HG02759 (cell line): ENCODE results near the gene ITGBL1.

Source experiments
- ATAC-seq: cut with Tn5 transposase; IDR thresholded peaks from one replicate; pipeline ENCODE4 v1.9.1; 2021; ENCODE audit warnings: mild to moderate bottlenecking, moderate library complexity; ENCODE audit not compliant: unreplicated experiment

Gene ITGBL1

DNA sequence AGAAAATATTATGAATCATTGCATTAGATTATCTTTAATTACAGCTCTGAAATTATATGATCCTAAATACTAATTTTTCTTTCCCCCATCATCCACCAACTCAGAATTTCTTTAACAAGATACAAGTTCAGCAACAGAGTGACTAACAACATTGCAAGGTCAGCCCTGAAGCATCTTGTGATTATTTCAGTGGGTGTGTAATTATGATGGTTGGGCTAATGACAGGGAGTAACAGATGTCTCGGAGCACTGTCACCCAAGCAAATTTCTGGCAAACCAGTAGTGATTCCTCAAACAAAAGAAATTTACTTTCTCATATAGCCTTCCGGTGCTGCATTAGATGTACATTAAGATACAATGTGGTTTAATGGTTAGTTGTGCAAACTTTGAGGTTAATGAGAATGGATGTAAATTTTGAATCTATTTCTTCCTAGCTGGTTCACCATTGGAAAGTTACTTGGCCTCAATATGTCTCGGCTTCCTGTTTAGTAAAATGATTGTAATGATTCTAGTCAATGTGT lies 238.9 kb downstream of the ITGBL1 start:
- no peak for ATAC-seq

DNA sequence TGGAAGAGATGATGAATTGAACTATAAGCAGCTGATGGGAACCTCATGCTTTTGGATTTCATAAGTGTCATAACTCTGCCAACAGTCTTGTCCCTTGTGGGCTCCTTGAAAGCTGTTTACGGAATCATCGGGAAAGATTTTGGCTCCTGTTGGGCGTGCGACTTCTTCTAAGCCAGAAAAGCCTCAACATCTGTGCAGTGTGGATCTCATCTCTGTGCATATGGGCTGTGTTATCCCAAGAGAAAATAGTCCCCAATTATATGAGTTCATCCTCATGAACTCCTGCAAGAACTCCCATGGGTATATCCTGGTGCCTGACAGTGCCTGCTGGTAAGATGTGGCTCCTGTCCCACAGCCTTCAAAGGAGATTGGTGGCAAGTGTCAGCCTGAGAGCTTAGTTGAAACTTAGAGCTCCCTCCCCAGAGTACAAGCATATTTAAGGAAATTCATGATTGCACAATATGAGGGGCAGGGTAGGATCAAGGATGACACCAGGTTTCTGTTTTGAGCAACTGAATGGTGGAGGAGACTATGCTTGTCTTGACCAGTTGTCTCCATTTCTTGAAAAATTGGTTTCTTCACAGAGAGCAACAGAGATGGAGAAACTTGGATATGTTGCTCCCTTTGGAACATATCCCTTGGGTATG lies 243.5 kb downstream of the ITGBL1 start:
- ATAC-seq: no peak

DNA sequence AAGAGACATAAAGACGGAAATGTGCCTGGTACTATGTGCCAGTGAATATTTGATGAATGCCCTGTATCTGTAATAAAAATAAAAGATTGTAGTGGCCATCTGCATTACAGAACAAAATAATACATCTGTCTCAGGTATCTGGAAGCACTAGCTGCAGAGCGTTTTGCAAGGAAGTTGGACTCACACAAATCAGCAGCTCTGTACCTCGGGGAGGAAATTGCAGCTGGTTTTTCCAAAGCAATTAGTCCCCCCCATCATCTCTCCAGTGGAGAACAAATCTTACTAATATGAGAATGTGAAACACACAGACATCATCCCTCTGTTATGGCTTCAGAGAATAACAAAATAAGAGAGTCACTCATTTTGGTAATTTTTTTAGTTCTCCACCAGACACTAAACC lies 245.3 kb downstream of the ITGBL1 start:
- ATAC-seq: no peak

DNA sequence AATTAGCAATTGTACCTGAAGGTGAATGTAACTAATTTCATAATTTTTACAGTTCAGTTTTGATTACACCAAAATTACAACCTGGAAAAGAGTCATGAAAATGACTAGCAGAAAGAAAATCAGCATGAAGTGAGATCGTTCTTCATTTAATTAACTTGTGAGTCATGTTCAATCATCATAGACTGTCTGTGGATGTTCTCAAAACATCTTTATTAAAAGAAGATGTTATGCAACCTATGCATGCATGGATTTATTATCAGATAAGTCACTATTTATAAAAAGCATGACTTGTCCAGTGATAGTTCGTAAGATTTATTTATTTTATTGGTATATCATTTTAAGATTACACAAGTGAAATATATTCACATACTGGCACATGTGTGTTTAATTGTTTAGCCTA lies 245.9 kb downstream of the ITGBL1 start:
- no peak for ATAC-seq

DNA sequence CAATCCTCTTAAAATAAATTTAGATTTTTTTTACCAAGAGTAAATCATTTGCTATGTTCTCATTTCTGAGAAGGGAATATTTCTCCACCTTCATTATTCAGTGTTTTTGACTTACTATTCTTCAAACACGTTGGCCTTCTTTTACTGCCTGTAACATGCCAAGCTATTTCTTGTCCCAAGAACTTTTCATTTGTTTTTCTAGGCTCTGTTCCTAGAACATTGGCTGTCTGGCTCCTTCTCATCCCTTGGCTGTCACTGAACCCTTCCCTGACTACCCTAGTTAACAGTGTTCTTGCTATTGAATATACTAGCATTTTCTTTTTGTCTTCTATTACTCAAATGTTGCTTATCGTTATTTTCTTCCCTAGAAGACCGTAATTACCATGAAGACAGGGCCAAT lies 248.1 kb downstream of the ITGBL1 start:
- ATAC-seq: no peak

DNA sequence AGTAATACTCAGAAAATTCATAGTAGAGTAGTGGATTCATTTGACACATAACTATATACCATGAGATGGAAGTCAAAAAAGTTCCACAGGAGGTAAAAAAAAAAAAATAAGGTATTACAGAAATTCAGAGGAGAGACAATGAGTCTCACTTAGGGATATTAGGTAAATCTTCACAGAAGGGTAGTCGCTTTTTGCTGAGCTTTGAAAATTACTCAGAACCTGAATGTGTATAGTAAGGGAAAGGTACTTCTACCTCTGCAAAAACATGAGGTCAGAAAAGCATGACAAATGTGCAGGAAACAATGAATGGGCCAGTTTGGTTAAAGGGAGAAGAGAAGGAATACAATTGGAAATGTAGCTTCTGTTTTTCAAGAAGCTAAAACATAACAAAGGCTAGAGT lies 250.6 kb downstream of the ITGBL1 start:
- ATAC-seq: no peak

DNA sequence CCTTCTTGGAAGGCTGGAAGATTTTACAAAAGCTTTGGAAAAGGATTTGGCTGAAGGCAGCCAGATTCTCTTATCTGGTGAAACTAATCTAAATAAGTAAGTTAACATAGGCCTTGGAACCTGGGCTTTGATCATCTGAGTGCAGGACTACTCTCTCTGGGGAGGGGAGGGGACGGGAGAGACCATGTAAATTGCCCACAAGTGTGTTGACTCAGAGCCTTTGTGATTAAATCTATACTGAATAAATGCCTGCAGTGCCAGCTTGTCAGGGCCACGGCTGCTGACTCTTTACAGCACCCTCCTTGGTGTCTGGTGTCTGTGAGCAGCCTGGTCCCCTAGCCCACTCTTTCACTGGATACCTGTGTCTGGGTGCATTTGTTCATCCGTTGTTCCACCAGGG lies 251.4 kb downstream of the ITGBL1 start:
- no peak for ATAC-seq

DNA sequence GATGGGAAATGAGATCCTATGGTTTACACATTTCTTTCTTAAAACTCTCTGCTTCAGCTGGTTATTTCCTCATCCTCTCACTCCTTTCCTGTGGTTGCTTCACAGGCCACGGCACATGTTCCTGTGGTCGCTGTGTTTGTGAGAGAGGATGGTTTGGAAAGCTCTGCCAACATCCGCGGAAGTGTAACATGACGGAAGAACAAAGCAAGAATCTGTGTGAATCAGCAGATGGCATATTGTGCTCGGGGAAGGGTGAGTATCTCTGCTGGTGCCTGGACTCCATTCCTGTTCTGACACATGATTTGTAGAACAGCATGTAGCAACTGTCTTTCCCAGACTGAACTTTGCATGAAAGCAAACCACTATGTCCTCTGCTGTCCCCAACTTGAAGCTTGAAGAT lies 254.2 kb downstream of the ITGBL1 start:
- ATAC-seq: no peak

DNA sequence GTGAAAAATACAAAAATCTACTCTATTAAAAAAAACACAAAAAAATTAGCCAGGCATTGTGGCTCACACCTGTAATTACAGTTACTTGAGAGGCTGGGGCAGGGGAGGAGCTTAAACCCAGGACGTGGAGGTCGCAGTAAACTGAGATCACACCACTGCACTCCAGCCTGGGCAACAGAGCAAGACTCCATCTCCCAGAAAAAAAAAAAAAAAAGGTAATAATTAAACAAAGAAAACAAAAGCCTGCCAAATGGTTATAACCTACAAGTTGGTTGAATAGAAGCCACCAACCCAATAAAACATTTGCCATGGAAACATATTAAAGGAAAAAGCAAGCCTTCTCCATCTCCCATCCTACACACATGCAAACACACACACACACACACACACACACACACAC lies 255.2 kb downstream of the ITGBL1 start:
- no peak for ATAC-seq

DNA sequence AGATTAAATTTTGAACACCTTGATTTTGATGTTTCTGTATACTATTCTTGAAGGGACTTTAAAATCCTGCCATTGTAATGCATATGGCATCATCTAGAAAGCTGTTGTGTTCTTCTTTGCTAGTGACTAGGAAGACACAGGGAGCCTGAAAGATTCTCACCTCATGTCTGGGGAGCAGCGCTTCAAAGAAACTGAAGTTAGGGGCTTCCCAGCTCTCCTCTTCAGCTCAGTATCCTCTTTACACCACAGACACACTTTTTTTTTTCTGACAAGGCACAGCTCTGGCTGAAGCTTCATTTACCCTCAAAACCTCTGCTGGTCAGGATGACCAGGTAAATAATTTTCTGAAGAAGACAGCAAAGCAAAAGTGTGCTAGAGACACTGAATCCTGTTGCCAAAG lies 255.6 kb downstream of the ITGBL1 start:
- ATAC-seq: no peak

DNA sequence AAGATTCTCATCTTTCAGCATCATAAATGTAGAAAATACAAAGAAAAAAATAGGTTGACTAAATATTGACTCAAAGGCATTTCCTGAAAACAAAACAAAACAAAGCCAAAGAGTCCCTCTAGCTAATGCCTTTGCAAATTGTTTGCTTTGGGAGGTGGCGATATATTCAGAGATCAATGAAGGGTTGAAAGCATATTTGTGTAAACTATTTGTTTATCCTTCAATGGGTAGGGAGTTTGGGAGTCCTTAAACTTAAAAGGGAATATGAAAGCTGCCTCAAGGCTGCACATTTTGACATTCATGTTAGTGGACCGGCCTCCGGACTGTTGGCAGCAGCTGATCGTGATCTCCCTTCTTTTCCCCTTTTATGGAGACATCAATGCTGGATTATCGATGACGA lies 257.5 kb downstream of the ITGBL1 start:
- no peak for ATAC-seq

DNA sequence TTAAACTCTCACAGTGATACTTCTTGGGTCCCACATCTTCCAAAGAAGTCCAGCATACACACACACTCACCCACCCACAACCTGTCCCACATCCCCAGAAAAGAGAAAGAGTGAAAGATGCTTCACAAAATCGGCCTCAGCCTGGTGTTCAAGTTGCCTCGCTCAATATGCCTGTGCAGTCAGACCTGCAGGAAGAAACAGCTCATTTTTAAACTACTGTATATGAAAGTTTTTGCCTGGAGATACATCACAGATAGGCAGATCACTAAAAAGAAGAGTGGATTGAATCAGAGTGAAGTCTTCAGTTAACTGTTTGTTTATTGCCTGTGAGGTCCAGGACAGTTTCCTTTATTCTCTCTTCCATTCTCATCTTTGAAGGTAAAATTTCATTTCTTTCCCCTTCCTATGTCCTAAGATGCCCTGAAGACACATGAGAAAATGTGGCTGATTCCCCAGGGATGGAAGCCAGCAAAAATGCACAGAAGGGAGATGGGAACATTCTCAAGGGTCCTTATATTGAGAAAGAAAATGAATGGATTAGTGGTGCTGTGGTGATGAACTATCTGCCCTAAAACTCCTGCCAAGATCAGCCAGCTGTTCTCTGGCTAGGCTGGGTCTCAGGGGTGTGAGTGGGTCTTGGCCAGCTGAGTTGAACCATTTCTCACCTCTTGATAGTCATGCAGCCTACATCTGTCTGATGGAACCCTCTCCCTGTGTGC lies 259.0 kb downstream of the ITGBL1 start:
- ATAC-seq: no peak

DNA sequence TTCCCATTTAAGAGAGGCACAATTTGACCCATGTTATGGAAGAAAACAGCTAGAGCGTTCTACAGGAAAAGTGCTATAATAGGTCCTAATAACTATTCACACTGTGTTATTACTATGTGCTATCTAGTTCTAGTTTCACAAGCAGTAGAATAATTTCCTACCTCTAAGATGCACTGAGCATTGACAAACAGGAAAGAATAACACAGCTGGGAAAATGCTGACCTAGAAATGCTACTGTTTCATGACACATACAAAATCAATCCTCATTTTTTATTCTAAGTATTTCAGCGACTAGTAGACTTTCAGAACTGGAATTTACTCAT lies 259.5 kb downstream of the ITGBL1 start:
- ATAC-seq: no peak

DNA sequence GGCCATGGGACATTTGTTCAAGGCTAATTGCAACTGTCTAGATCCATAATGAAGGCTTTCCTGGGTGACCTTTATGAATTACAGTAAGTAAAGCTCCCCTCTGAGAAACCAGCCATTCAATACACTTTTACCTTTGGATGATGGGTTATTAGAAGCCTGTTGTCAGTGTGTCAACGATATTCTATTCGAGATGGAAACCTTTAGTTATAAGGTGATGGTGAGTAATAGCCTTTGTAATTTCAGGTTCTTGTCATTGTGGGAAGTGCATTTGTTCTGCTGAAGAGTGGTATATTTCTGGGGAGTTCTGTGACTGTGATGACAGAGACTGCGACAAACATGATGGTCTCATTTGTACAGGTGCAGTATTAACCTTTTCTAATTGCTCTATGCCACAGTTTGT lies 261.7 kb downstream of the ITGBL1 start:
- no peak for ATAC-seq

DNA sequence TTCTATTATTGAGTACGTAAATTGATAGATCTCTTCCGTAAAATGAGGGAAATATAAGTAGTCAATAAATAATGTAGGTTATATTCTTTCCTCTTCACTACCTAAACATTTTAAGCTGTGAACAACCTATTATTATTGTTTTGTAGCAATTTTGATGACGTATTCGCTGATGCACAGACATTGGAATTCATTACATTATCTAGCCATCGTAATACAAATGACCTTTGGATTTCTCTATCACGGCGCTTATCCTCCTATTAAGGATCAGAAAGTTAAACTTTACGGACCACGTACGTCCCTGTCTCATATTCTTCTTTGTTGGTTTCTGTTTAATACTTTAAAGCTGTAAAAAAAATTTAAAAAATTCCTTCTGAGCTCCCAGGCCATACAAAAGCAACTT lies 264.9 kb downstream of the ITGBL1 start:
- ATAC-seq: no peak

DNA sequence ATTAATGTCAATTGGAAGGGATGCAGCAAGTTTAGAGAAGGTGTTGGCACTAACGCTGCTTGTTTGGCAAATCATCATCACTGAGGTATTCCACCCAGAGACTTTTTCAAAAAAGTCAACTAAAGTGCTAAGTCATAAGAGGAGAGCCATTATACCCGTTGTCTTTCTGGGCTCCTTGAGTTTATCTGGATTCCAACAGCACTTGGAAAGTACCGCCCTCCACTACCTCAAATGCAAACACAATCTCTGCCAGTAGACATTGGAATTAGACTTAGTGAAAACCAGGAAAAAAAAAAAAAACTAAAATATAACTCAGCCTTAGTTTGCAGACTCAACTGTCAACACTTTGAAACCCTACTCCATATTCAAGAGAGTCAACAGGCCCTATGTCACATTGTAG lies 266.0 kb downstream of the ITGBL1 start:
- ATAC-seq: no peak

DNA sequence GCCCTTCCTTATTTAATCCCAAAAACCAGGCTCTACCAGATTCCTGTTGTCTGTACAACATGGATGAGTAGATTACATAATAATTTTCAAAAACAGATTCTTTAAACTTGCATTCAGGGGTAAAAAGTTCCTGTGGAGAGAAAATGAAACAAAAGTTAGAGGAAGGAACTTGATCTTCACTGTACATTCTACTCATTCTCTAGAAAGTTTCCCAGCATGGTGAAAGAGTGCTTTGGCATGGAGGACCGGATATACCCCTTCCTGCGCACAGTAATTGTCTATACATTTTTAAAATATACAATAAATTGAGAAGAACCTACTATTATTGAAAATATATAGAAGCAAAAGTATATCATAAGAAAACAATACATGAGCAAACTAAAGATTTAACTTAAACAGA lies 274.2 kb downstream of the ITGBL1 start:
- ATAC-seq: no peak

DNA sequence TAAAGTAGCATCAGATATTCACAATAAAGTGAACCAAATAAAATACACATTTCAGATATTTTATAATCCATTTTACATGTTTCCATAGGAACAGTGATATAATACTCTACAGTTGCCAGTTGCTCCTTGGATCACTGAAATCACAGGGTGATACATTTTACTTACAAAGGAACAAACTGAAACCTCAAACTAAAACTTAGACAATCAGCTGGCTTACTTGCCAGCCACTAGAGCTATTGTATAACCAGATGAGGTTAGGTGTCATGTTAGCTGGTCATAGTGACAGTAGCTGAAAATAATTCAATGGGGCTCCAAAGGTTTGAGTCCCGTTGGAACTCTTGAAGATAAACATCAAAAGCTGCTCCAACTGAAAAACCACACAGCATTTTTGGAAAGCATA lies 274.6 kb downstream of the ITGBL1 start:
- no peak for ATAC-seq

DNA sequence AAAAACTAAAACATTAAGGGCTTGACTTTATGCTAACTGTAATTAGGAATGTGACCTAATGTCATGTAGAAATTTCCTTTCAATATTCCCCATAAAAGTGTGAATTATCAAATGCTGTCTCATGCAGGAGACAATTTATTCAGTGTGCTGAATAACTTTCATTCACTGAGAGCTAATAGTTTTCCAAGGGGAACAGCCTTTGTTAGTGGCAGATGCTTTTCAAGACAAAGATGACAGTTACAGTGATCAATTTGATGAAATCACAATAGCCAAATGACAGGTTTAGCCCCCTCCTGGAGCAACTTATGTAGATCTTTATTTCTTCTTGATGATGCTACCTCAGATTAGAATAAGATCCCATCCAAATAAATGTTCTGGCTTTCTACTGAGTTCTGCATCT lies 275.5 kb downstream of the ITGBL1 start:
- no peak for ATAC-seq

DNA sequence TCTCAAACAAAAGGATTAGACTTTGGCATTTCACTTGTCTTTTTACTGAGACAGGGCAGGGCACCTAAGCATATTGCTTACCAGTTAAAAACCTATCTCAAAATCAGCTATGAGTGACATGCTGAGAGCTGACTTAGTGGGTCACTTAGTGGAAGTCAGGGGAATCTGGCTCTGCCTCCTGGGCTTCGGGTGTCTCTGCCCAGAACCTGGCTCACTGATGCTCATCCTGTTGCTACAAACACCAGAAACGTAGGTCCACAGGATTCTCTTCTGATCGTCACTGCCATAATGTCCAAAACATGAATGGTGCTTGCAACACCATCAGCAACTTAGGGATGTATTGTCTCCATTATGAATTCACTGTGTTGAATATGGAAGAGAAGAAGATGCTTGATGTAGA lies 276.1 kb downstream of the ITGBL1 start:
- no peak for ATAC-seq

DNA sequence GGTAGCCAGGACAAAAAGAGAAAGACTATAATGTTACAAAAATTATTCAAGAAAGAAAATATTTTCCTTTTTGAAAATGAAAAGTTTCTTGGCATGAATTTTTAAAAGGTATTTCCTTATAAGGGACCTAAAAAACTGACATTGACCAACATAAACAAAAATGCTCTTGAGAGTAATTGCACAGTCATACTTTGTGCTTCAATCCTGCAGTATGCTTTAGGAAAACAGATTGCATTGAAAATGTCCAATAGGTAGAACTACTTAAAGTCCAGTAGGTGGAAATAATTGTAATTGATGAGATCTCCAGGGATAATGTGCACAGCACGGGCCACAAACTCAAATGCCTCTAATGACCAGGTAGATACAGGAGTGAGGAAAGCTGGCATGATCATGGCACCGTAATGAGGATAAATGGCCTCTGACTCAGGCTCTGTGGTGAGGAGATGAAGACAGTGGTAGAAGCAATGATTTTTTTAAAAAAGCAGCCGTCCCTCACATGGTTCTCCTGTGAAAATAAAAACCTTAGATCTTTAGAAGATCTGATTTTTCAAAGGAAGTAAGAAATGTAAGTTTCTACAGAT lies 278.0 kb downstream of the ITGBL1 start:
- ATAC-seq: no peak

DNA sequence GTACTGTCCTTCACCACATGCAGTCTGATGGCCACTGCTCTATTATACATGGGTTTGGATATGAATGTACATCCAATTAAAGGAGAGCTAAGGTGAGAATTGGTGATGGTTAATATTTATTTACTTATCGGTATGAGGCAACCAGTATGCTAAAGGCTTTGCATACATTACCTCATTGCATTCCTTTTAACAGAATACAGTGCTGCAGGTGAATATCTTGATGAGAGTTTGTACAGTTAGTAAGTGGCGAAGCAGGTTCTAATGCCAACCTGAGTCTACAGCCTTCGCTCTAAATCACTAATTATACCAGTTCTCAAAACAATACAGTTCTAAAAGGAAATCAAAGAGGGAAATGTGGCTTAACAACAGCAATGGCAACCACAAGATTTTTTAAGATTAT lies 284.1 kb downstream of the ITGBL1 start:
- no peak for ATAC-seq

DNA sequence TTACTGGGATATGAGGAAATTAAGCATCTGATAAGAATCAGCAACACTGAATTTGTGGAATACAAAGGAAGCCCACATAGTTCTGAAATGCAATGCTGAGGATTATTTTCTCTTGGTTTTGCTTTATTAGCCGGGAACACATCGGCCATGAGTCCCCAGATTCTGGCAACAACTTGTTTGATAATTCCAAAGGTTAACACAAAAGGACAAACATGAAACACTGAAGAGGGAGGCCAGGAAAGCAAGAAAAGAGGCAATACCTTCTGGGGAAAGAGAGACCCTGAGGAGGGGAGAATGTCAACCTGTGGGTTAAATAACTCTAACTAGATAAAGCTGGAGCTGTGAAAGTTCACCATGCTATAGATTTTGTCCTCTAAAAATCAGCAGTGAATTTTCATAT lies 285.9 kb downstream of the ITGBL1 start:
- no peak for ATAC-seq
